Activated naive CD8-positive, alpha-beta T cell treated with anti-CD3 and anti-CD28 coated beads for 36 hours (primary cell): ENCODE data around the gene C9orf78. TPM values are rescaled to one million over a fixed set of nuclear protein-coding genes. Genes with fewer than 3 reads are reported as not detected.
"Not testable (repeated sequence)": the region's sequence is repeated elsewhere in the genome, so short reads cannot be mapped to it uniquely, and the experiment has no call there.

Source experiments
- DNase-seq: peaks from one replicate; pipeline ENCODE4 v3.0.0; 2021
- H3K27ac Mint-ChIP-seq: one replicate; pipeline ENCODE4 v1.8.0; 2022; ENCODE audit warnings: mild to moderate bottlenecking, moderate library complexity, mixed read lengths
- H3K27me3 Mint-ChIP-seq: one replicate; pipeline ENCODE4 v1.8.0; 2022; ENCODE audit warnings: mild to moderate bottlenecking, mixed read lengths
- H3K36me3 Mint-ChIP-seq: one replicate; pipeline ENCODE4 v1.8.0; 2021; ENCODE audit warnings: mild to moderate bottlenecking, mixed read lengths
- H3K4me1 Mint-ChIP-seq: one replicate; pipeline ENCODE4 v1.8.0; 2021; ENCODE audit warnings: mixed read lengths
- H3K4me3 Mint-ChIP-seq: one replicate; pipeline ENCODE4 v1.8.0; 2022; ENCODE audit warnings: mild to moderate bottlenecking, moderate library complexity, mixed read lengths
- H3K9me3 Mint-ChIP-seq: one replicate; pipeline ENCODE4 v1.8.0; 2022; ENCODE audit warnings: mixed read lengths
- total RNA-seq, 2 experiments: library from RNA; stranded (reverse); gene quantifications; one replicate each; pipeline ENCODE4 v1.2.3, GENCODE V29; 2021

C9orf78 gene
- total RNA-seq, 2 experiments from 2014 or later: 66.3 to 68.2 TPM

DNA sequence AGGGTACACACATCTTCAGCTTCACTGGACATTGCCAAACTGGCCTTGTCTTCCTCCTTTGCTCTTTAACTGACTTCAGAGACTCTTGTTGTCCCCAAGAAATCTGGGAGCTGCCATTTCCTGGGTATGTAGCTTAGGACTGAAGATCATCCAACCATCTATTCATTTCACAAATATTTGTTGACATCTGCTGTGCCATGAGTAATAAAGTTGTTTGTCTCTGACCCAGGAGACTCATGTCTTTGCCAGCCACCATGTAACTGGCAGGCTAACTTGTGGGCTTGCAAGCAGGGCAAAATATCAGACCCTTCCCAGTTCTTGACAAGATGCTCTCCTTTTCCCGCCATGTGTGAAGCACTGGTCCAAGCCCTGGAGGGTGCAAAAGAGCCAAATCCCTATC is 49.2 kb downstream of the C9orf78 start:
- H3K4me1 Mint-ChIP-seq: peaks cover 8% of the 10 kb centered on the region
- no peaks in the 10 kb centered on the region for H3K36me3 Mint-ChIP-seq
- no peak overlapping the region for H3K27ac Mint-ChIP-seq
- no peak for DNase-seq
- no peak overlapping the region for H3K4me3 Mint-ChIP-seq
- H3K9me3 Mint-ChIP-seq: no peaks in the 10 kb centered on the region
- peaks cover 13% of the 10 kb centered on the region for H3K27me3 Mint-ChIP-seq

DNA sequence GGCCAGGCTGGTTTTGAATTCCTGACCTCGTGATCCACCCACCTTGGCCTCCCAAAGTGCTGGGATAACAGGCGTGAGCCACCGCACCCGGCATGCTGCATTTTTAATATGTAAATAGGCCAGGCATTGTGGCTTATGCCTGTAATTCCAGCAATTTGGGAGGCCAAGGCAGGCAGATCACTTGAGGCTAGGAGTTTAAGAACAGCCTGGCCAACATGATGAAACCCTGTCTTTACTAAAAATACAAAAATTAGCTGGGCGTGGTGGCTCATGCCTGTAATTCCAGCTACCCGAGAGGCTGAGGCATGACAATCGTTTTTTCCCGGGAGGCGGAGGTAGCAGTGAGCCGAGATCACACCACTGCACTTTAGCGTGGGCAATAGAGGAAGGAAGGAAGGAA is 50.1 kb downstream of the C9orf78 start:
- H3K27ac Mint-ChIP-seq, H3K27me3 Mint-ChIP-seq, DNase-seq, H3K36me3 Mint-ChIP-seq, H3K4me1 Mint-ChIP-seq, H3K9me3 Mint-ChIP-seq, H3K4me3 Mint-ChIP-seq: not testable (repeated sequence)

DNA sequence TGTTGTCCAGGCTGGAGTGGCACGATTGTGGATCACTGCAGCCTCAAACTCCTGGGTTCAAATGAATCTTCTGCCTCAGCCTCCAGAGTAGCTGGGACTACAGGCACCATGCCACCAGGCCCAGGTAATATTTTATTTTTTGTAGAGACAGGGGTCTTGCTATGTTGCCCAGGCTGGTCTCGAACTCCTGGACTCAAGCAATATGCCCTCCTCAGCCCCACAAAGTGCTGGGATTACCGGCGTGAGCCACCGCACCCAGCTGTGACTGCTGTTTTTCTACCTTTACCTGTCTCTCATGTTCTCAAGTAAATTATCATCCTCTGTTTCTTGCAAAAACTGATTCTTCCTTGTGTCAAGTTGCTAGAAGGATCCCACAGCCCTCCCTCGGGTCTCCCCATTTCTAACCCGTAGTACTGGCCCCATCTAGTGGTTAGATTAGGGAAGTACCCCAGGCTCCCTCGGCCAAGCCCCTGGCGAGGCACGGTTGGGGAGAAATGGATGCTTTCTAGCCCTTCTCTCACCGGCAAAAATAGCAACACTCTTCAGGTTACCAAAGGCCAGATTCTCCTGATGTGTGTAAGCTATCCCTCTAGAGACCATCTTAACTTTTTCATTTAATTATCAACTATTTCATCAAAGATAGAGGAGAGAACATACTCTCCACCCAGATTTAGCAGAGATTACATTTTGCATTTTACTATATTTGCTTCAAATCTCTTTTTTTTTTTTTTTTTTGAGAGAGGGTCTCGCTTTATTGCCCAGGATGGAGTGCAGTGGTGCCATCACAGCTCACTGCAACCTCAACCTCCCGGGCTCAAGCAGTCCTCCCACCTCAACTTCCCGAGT is 51.3 kb downstream of the C9orf78 start:
- no peak overlapping the region for H3K4me3 Mint-ChIP-seq
- H3K36me3 Mint-ChIP-seq: no peaks in the 10 kb centered on the region
- peaks cover 13% of the 10 kb centered on the region for H3K27me3 Mint-ChIP-seq
- peak; percentile 69 for DNase-seq
- no peaks in the 10 kb centered on the region for H3K9me3 Mint-ChIP-seq
- H3K4me1 Mint-ChIP-seq: peaks cover 4% of the 10 kb centered on the region
- H3K27ac Mint-ChIP-seq: no peak overlapping the region

DNA sequence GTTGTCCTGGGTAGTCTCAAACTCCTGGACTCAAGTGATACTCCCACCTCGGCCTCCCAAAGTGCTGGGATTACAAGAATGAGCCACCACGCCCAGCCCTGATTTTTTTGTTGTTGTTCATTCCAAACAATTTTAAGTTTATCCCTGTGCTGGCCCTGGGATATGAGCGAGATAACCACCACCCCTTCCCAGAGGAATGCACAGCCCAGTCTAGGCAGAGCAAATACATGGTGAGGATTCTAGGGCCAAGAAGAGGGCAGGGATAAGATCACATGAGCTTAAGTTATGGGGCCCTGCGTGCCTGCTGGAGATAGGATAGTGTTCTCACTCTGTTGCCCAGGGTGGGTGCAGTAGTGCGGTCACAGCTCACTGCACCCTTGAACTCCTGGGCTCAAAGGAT is 53.1 kb downstream of the C9orf78 start:
- Mint-ChIP-seq H3K4me1 (peaks cover 12% of the 10 kb centered on the region), H3K36me3 (no peaks in the 10 kb centered on the region), H3K4me3 (no peak overlapping the region), H3K27me3 (peaks cover 24% of the 10 kb centered on the region), H3K9me3 (no peaks in the 10 kb centered on the region), H3K27ac (no peak overlapping the region)
- DNase-seq: no peak

DNA sequence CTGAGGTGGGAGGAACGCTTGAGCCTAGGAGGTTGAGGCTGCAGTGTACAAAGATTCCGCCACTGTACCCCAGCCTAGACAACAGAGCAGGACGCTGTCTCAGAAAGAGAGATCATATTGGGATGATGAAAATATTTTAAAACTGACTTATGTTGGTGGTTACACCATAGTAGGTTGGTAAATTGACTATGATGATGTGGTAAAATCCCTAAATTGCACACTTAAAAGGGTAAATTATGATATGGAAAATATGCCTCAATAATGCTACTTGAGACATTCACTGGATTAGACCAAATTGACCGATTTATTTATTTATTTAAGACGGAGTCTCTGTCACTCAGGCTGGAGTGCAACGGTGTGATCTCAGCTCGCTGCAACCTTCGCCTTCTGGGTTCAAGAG is 53.9 kb downstream of the C9orf78 start:
- Mint-ChIP-seq H3K36me3 (no peaks in the 10 kb centered on the region), H3K4me3 (no peak overlapping the region), H3K27ac (no peak overlapping the region), H3K4me1 (peaks cover 17% of the 10 kb centered on the region), H3K27me3 (peaks cover 28% of the 10 kb centered on the region), H3K9me3 (no peaks in the 10 kb centered on the region)
- DNase-seq: no peak

DNA sequence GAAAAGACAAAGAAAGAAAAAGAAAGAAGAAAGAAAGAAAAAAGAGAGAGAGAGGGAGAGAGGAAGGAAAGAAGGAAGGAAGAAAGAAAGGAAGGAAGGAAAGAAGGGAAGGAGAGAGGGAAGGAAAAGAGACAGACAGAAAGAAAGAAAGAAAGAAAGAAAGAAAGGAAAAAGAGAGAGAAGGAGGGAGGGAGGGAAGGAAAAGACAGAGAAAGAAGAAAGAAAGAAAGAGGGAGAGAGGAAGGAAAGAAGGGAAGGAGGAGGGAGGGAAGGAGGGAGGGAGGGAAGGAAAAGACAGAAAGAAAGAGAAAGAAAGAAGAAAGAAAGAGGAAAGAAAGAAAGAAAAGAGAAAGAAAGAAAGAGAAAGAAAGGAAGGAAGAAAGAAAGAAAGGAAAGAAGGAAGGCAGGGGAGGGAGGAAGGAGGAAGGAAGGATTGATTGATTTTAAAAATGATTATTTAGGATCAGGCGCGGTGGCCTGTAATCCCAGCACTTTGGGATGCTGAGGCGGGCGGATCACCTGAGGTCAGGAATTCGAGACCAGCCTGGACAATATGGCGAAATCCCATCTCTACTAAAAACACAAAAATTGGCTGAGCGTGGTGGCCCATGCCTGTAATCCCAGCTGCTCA is 55.4 kb downstream of the C9orf78 start:
- H3K36me3 Mint-ChIP-seq: no peaks in the 10 kb centered on the region
- H3K4me3 Mint-ChIP-seq: no peak overlapping the region
- no peaks in the 10 kb centered on the region for H3K9me3 Mint-ChIP-seq
- peaks cover 17% of the 10 kb centered on the region for H3K4me1 Mint-ChIP-seq
- DNase-seq: no peak
- H3K27me3 Mint-ChIP-seq: peaks cover 32% of the 10 kb centered on the region
- H3K27ac Mint-ChIP-seq: no peak overlapping the region

DNA sequence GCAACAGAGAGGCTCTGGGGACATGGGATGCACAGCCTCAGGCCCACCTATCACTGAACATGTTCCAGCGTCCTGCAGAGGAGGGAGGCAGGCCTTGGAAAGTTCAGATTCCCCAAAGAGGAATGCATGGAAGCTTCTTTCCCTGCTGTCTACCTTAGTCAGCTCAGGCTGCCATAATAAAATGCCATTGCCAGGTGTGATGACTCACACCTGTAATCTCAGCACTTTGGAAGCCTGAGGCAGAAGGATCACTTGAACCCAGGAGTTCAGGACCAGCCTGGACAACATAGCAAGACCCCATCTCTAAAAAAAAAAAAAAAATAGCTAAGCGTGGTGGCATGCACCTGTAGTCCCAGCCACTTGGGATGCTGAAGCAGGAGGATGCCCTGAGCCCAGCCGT is 56.6 kb downstream of the C9orf78 start:
- no peak overlapping the region for H3K27ac Mint-ChIP-seq
- peaks cover 32% of the 10 kb centered on the region for H3K27me3 Mint-ChIP-seq
- no peaks in the 10 kb centered on the region for H3K9me3 Mint-ChIP-seq
- H3K4me1 Mint-ChIP-seq: peaks cover 13% of the 10 kb centered on the region
- H3K36me3 Mint-ChIP-seq: no peaks in the 10 kb centered on the region
- H3K4me3 Mint-ChIP-seq: no peak overlapping the region
- DNase-seq: no peak

DNA sequence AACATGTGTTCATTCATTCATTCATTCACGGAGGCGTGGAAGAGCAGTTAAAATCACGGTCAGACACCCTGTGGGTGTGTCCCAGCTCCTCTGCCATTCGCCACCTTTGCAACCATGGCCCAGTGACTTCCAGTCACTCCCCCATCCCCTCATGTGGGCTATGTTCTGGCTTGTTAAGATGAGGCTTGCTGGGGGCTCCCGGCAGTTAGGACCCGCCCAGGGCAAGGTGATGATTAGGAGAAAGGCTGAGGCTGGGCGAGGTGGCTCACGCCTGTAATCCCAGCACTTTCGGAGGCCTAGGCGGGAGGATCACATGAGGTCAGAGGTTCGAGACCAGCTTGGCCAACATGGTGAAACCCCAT is 57.3 kb downstream of the C9orf78 start:
- Mint-ChIP-seq H3K36me3 (no peaks in the 10 kb centered on the region), H3K4me1 (peaks cover 13% of the 10 kb centered on the region), H3K27ac (peak overlapping the region; percentile 23), H3K4me3 (no peak overlapping the region), H3K27me3 (peaks cover 32% of the 10 kb centered on the region), H3K9me3 (no peaks in the 10 kb centered on the region)
- DNase-seq: peak; percentile 16

Other genes starting within 250 kb of the C9orf78 start
- not detected for gene C9orf50, start 214.2 kb downstream of the C9orf78 start, total RNA-seq
- 10 to 100 TPM; 78.8 to 79.4 TPM for gene NTMT1, start 209.1 kb downstream of the C9orf78 start, total RNA-seq
- gene ASB6, start 193.1 kb downstream of the C9orf78 start, total RNA-seq: 10 to 100 TPM; 24.9 to 25.1 TPM
- under 1 TPM; 0.66 to 0.76 TPM for gene PRRX2, start 169.6 kb downstream of the C9orf78 start, total RNA-seq
- under 1 TPM; 0.20 to 0.21 TPM for gene PTGES, start 82.2 kb downstream of the C9orf78 start, total RNA-seq
- 10 to 100 TPM; 18.7 to 19.8 TPM for gene TOR1B, start 32.1 kb downstream of the C9orf78 start, total RNA-seq
- gene TOR1A, start 11.1 kb downstream of the C9orf78 start, total RNA-seq: 10 to 100 TPM; 42.6 to 42.8 TPM
- 10 to 100 TPM; 51.1 to 55.4 TPM for gene USP20, start 183 bp upstream of the C9orf78 start, total RNA-seq
- gene FNBP1, start 207.9 kb upstream of the C9orf78 start, total RNA-seq: 100 to 1,000 TPM; 198 TPM
- 10 to 100 TPM; 17.7 to 19.4 TPM for gene GPR107, start 218.6 kb upstream of the C9orf78 start, total RNA-seq